ENCODE results near the gene DHX58.

DHX58 gene

GRCh38 chr17:42079541-42079940 lies 33.0 kb downstream of the DHX58 start:
- DNase-seq = no peak

- DNase-seq = no peak
Observed at GRCh38 chr17:42078396-42079043, 34.0 kb downstream of the DHX58 start.

GRCh38 chr17:42077755-42078154 lies 34.8 kb downstream of the DHX58 start:
- DNase-seq = no peak

GRCh38 chr17:42076797-42077559 lies 35.5 kb downstream of the DHX58 start:
- no peak for DNase-seq

- DNase-seq = no peak
Observed at GRCh38 chr17:42075789-42076188, 36.7 kb downstream of the DHX58 start.

GRCh38 chr17:42072323-42073187 lies 40.0 kb downstream of the DHX58 start:
- DNase-seq = no peak

- DNase-seq = no peak
Observed at GRCh38 chr17:42071810-42072209, 40.7 kb downstream of the DHX58 start.

GRCh38 chr17:42068979-42069378 lies 43.5 kb downstream of the DHX58 start:
- no peak for DNase-seq

GRCh38 chr17:42067371-42068091 lies 45.0 kb downstream of the DHX58 start:
- DNase-seq = no peak

- no peak for DNase-seq
Observed at GRCh38 chr17:42065201-42065600, 47.3 kb downstream of the DHX58 start.

GRCh38 chr17:42062681-42063080 lies 49.8 kb downstream of the DHX58 start:
- no peak for DNase-seq

- no peak for DNase-seq
Observed at GRCh38 chr17:42061646-42062487, 50.6 kb downstream of the DHX58 start.

- no peak for DNase-seq
Observed at GRCh38 chr17:42060231-42060630, 52.3 kb downstream of the DHX58 start.

- DNase-seq = no peak
Observed at GRCh38 chr17:42059815-42060214, 52.7 kb downstream of the DHX58 start.

- no peak for DNase-seq
Observed at GRCh38 chr17:42058063-42058462, 54.5 kb downstream of the DHX58 start.

GRCh38 chr17:42056635-42057034 lies 55.9 kb downstream of the DHX58 start:
- no peak for DNase-seq

GRCh38 chr17:42055496-42055895 lies 57.0 kb downstream of the DHX58 start:
- no peak for DNase-seq

- DNase-seq = no peak
Observed at GRCh38 chr17:42055027-42055426, 57.5 kb downstream of the DHX58 start.

- no peak for DNase-seq
Observed at GRCh38 chr17:42053731-42054500, 58.6 kb downstream of the DHX58 start.

- no peak for DNase-seq
Observed at GRCh38 chr17:42052346-42052877, 60.1 kb downstream of the DHX58 start.

GRCh38 chr17:42051645-42052044 lies 60.9 kb downstream of the DHX58 start:
- no peak for DNase-seq
